HG02642 (cell line): ENCODE data around the gene DDX50.
"Not testable (repeated sequence)": the region's sequence is repeated elsewhere in the genome, so short reads cannot be mapped to it uniquely, and the experiment has no call there.

Source experiments
- ATAC-seq: cut with Tn5 transposase; IDR thresholded peaks from one replicate; pipeline ENCODE4 v1.9.1; 2021; ENCODE audit warnings: mild to moderate bottlenecking; ENCODE audit not compliant: unreplicated experiment, poor library complexity

DDX50 gene

DNA sequence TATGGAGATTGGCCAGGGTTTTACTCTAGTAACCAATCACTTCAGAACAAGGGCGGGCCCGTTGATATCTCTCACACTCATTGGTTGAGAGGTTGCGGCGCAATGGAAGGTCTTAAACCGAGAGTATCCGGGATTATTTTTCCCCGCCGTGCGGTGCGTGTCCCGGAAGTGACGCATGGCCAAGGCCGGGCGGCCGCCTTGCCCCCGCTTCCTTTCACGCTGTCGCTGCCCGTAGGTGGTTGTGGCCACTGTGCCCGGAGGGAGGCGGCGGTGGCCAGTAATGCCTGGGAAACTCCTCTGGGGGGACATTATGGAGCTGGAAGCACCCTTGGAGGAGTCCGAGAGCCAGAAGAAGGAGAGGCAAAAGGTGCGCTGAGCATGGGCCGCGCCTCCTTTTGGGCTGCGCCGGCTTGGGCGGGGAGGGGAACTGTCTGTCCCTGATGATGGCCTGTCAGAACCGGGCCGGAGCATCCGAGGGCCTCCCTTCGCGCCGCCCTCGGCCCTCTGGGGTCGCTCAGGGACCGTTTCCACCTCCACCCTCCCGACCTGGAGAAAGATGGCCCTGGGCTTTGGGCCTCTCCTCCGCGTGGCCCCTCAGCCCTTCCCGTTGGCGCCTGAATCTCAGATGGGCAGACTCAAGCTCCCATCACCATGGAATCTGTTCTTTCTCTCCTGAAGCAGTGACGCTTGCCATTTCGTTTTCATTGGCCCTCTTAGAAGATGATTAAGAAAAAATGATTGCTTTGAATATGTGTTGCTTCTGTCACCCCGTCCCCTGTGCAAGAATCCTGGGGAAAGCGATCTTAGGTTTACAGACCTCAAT, at the start of gene DDX50:
Gene DDX50, plus strand, starts transcription at position 211 of the 823 bp plus-strand sequence. Its CDS starts 70 bp downstream, at position 281.
- peak; percentile 97 for ATAC-seq

DNA sequence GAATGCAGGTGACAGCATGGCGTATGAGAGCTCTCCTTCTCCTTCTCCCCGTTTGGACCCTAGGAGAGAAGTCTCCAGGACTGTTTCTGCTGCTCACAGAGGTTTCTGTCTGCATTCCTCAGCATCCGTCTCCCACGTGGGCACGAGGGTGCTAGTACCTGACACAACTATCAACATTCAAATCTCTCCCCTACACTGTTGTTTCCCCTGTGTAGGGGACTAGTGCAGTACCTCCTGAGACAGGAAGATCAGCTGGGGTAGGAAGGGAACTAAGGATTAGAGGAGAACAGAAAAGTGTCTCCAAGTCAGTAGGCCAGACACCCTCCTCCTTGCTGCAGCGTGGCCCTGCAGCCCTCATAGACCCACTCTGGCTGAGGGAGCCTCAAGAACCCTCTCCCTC, 44.8 kb upstream of the DDX50 start:
- ATAC-seq = no peak

GRCh38 chr10:68857005-68857404, 44.1 kb upstream of the DDX50 start:
- ATAC-seq = no peak

DNA sequence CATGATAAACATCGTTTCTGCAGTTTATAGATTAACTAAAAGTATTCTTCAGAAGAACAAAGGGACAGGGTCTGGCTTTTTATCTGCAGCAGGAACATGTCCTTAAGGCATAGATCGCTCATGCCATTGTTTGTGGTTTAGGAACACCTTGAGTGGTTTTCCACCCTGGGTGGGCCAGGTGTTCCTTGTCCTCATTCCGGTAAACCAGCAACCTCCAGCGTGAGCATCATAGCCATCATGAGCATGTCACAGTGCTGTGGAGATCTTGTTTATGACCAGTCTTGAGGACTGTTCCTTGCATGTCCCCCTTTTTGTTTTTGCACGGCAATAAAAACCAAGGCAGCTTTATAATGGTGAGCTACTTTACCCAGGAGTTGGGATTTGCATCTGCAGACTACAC, 39.9 kb upstream of the DDX50 start:
- ATAC-seq = no peak

- no peak for ATAC-seq
Measured at GRCh38 chr10:68864611-68865010, 36.5 kb upstream of the DDX50 start.

- ATAC-seq = not testable (repeated sequence)
Measured at GRCh38 chr10:68868173-68868572, 32.9 kb upstream of the DDX50 start.

DNA sequence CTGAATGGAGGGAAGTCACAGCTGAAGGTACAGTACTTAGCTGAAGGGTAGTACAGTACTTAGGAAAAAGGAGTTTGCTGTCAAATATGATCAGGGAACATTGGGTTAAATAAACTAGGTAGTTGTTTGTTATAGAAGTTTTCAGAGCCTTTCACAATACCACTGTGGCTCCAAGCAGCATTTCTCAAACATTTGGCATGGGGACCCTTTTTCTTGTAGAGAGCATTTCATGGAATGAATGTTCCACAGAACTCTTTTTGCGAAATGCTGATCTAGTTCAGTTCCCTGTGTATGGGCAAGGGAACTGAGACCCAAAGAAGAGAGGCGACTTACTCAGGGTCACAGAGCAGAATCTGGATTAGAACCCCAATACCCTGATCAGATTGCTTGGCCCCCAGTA, 31.5 kb upstream of the DDX50 start:
- ATAC-seq = no peak

DNA sequence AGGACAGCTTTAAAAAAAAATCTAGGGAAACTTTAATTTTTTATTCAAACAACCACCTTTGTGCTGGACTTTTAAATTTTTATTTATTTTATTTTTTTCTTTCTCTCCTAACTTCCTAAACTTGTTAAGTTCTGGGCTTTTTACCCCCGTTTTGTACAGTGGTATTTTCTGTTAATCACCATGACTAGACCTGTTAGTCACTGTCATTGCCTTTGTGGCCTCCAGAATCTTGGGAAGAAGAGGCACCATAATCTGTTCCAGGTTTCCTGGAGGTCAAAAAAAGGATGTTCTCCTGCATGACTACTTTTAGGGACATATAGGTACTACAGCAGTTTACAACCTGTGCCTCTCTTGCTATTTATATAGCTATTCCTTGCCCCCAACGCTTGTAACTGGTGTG, 31.1 kb upstream of the DDX50 start:
- no peak for ATAC-seq

DNA sequence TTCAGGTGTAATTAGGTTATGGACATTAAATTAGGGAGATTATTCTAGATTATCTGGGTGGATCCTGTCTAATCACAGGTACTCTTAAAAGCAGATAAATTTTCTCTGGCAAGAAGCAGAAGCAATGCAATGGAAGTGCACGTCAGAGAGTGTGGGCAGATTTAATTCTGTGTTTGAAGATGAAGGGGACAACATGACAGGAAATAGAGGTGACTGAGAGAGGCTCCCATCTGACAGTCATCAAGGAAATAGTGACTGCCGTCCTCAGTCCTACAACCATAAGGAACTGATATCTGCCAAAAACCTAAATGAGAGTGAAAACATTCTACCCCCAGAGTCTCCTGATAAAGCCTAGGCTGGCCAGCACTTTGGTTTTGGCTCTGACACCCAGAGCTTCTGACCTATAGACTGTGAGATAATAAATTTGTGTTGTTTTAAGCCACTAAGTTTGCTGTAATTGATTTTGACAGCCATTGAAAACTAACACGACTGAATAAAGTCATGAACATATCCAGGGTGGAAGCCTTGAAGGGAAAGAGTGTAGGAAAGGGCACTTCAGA, 30.5 kb upstream of the DDX50 start:
- ATAC-seq = no peak

DNA sequence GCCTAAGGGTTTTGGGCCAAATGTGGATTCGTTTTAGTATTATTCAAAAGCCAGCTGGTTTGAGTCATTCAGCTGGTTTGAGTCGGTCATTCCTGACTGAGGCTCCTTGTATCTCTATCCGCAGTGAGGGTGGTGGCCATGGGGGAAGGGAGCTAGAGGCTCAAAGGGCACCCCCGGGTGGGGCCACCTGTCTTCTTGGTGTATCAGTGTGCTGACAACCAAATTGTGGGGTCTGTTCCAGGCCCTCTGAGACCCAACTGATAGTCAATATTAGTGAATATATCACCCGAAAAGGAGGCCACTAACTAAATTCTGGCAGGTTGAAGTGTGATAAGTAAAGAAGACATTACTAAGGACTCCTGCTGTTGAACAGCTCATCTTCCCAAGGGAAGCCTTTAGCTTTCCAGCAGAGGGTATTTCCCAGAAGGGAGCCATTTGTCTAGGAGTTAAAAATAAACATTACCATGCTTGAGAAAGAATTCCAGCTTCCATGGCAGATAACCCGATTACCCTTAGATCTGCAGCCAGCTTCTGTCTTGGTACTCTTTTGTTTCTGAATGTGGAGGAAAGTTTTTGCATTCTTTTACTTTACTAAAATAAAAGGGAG, 29.9 kb upstream of the DDX50 start:
- ATAC-seq = no peak

DNA sequence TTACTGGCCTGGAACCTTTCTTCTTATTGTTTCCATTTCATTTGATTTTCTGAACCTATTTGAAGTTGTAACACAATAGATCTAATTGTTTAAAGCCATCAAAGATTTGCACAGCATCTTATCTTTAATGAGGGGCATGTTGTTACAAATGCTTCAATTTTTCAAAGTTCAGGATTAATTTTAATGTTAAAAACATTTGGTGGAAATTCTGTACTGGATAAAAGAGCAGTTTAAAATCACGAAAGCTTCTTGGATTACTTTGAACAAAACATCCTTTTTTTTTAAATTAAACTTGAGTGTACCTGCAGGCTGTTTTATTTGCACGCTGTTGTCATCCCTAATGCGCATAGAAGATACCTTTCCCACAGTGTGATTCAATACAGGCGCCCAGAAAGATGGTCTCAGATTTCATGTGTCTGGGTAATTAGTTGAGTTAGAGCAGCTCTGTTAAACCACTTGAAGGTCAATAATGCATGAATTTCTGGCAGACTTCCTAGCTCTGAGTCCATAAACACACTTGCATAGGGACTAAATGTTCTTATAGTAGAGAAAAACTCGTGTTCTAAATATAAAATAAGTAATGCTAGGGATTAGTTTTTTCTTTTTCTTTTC, 29.3 kb upstream of the DDX50 start:
- no peak for ATAC-seq

DNA sequence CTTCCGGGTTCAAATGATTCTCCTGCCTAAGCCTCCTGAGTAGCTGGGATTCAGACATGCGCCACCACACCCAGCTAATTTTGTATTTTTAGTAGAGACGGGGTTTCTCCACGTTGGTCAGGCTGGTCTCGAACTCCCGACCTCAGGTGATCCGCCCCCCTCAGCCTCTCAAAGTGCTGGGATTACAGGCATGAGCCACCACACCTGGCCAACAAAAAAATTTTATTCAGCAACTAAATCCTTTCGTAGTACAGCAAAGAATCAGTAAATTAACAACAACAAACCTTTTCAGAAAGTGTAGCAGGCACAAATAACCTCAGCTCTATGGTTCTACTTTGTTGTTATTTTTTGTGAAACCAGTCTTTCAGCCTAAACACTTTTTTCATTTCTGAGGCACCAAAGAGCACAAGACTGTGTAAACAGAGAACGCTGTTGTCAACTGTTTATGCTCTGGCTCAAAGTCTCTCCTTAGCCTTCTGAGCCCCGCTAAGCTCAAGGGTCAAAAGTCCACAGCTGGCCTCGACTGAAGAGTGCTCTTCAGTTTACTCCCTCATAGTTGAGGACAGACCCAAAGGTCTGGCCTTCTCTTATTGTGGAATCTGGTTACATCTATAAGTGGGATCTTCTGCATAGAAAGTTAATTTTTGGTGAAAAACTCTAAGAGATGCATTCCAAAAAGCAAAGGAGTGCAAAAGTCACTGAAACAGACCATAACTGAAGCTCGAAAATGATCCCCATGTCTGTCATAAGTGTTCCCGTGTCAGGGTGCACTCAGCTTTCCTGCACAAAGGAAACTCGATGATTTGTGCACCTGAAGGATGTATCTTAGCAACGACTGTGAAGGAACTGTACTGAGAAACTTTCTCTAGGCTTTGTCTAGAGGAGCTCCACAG, 24.6 kb upstream of the DDX50 start:
- no peak for ATAC-seq

DNA sequence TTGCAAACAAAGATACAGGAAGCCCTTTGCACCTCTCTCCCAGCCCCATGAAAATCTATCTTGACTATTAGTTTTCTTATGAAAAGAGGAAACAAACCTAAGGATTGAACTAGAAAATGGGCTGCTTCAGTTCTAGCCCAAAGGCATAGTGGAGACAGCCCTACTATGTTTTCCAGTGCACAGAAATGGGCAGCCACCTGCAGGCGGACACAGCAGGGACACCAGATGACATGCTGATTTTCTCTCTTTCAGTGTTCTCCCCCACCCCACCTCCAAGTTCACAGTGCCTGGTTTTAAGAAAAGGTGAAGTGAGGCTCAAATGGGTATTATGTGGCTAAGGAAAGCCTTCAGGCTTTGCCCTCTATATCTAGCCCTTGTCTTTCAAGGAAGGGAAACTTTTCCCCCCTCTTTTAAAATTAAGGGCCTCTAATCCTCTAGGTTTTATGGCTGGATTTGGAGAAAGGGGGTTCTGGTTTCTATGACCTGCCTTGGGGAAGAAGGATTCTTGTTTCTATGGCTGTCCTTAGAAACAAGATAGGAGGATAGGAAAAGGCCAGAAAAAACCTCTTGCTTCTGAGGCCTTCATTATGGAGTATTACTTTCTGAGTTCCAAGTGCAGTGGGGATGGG, 23.5 kb upstream of the DDX50 start:
- no peak for ATAC-seq

- ATAC-seq = no peak
Measured at GRCh38 chr10:68878496-68878895, 22.6 kb upstream of the DDX50 start.

DNA sequence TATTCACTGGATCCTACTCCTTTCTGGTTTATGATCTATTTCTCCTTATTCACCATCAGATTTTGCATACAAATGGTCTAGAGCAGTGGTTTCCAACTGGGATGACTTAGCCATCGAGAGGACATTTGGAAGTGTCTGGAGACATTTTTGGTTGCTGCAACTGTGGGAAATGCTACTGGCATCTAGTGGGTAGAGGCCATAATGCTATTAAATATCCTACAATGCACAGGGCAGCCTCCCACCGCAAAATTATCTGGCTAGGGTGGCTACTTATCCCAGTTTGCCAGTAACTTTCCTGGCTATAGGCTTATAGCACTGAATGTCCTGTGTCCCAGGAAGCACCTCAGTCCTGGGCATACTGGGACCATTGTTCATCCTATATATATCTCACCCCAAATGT, 21.5 kb upstream of the DDX50 start:
- no peak for ATAC-seq

DNA sequence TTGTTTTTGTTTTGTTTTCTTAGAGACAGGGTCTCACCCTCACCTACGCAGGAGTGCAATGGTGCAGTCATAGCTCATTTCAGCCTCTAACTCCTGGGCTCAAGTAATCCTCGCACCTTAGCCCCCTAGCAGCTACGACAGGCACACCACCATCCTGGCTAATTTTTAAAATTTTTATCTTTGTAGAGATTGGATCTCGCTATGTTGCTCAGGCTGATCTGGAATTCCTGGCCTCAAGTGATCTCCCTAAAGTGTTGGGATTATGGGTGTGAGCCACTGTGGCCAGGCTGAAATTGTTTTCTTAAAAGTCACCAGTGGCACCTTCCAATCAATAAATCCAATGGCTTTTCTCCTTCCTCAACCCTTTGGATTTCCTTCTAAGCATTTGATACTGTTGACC, 20.9 kb upstream of the DDX50 start:
- ATAC-seq = no peak

DNA sequence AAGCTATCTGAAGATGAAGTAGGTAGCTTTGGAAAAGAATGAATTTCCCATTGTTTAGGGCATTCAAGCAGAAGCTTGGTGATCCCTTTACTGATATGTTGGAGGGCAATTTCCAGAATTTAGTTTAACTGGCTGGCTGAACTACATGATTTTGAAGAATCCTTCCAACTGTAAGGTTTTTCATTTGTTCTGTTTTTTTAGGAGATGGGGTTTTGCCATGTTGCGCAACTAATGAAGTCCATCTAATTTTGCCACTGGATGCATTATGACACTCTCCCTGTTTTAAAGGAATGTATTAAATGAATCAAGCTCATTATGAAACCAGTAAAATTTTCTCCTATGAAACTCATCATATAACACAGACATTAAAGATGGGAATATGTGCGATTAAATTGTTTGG, 6.1 kb upstream of the DDX50 start:
- ATAC-seq = no peak

- no peak for ATAC-seq
Measured at GRCh38 chr10:68897336-68897741, 3.8 kb upstream of the DDX50 start.

DNA sequence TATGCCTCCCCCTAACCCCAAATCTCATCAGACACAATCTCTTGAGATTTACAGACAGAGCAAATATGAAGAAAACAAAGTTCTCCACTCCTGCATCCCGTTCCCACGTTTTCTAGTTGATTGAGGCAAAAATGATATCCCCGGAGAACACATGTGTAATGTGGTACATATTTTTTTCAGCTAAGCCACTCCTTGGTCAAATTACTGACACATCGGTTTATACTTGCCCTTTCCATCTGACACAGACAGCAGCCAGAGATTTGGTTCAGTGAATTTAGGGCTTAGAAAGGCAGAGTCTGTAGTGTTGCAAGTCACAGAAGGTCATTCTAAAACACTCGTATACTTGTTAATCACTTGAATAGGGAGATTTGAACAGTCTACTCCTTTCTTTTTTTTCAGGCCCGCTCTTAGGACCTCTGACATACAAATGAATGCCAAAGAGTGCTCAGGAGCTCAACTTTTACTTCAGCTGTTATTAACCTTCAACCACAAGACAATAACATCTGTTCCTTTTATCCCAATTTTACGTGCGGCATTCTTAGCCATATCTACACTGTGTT, 1.8 kb upstream of the DDX50 start:
- no peak for ATAC-seq
